Mucosa of descending colon (tissue), 3 donors: ENCODE measurements around the gene BMPER. TPM values are rescaled to one million over a fixed set of nuclear protein-coding genes. Genes with fewer than 3 reads are reported as not detected.

Experiments
- ATAC-seq: fragments of 200-7000 bp; cut with Tn5 transposase; one replicate; pipeline ENCODE4 v1.9.1; 2020; ENCODE audit warnings: mild to moderate bottlenecking, moderate library complexity
- DNase-seq, 3 donors: peaks; one replicate each; pipeline ENCODE4 v3.0.0-alpha.2; 2020
- H3K36me3 ChIP-seq: fragments of 200-600 bp; one replicate; pipeline ENCODE4 v1.8.0; 2021; ENCODE audit warnings: low read depth, mild to moderate bottlenecking
- H3K4me1 ChIP-seq: fragments of 200-600 bp; one replicate; pipeline ENCODE4 v1.8.0; 2021; ENCODE audit warnings: low read depth, mild to moderate bottlenecking
- H3K4me3 ChIP-seq: fragments of 200-600 bp; one replicate; pipeline ENCODE4 v1.8.0; 2021; ENCODE audit warnings: mild to moderate bottlenecking
- H3K9me3 ChIP-seq: fragments of 200-600 bp; one replicate; pipeline ENCODE4 v1.8.0; 2021; ENCODE audit warnings: mild to moderate bottlenecking
- CTCF ChIP-seq: fragments of 200-600 bp; IDR thresholded peaks from one replicate; pipeline ENCODE4 v1.8.0; 2022; ENCODE audit warnings: antibody characterized with exemption, mild to moderate bottlenecking
- intact Hi-C, 2 donors: fragments of 100-400 bp; cut with DNase I in 1 of 2; cut with micrococcal nuclease in 1 of 2; formaldehyde crosslinking; loops; one replicate each; pipeline versions ENCODE4 v1.11.0 to v1.11.1; 2022; cut with DNase I, micrococcal nuclease
- total RNA-seq, 3 donors: library from RNA; stranded (reverse); fragmentation: NEBNext Ultra II Directional in 2 of 3; extraction: Animal tissue kit (Norgen Biotek cat#: 25700) in 2 of 3; gene quantifications; one replicate each; pipeline versions ENCODE4 v1.2.1 to v1.2.4, GENCODE V29; 2021 to 2023
- donor health status: DM: no; HTN: no; CAD: no; lungs with moderate emphysema.
- donor health status: DM: no; HTN: no; CAD: no.
- donor health status: DM: no; HTN: yes; CAD: no.

Gene BMPER
- total RNA-seq, 3 donors from 2014 or later, result 1.3 to 2.0 (median 1.4) TPM

- no peak for ATAC-seq
- DNase-seq, result no peak
- intact Hi-C loops, result no loop called here
- Histone ChIP-seq H3K4me1 (peaks cover 8% of the 10 kb centered on the region), H3K36me3 (no peaks in the 10 kb centered on the region), H3K4me3 (no peak overlapping the region), H3K9me3 (no peaks in the 10 kb centered on the region)
- no peak for TF ChIP-seq CTCF
Observed at GRCh38 chr7:33907625-33908024, 2.3 kb downstream of the BMPER start.

DNA sequence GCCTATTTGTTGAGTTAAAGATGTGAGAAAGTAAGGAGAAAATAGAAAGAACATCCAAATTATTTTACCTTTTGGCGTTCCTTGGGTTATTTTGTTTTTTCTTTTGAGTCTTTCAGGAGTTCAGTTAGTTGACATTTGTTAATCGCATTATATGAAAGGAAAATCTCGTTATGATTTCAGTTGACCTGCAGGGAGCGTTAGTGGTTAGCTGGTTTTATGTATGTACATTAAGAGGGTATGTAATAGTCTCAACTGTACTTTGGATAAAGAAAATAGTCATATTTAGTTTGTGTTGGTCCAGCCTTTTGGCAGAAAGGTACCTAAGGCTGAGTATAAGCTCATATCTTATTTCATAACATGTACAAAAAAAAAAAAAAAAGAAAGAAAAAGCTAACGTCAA, 4.0 kb downstream of the BMPER start:
- no peak overlapping the region for H3K4me3 ChIP-seq
- no peaks in the 10 kb centered on the region for H3K36me3 ChIP-seq
- no peaks in the 10 kb centered on the region for H3K9me3 ChIP-seq
- TF ChIP-seq CTCF, result no peak
- no peak for DNase-seq
- intact Hi-C loops, result no loop called here
- peaks cover 4% of the 10 kb centered on the region for H3K4me1 ChIP-seq
- ATAC-seq, result no peak

DNA sequence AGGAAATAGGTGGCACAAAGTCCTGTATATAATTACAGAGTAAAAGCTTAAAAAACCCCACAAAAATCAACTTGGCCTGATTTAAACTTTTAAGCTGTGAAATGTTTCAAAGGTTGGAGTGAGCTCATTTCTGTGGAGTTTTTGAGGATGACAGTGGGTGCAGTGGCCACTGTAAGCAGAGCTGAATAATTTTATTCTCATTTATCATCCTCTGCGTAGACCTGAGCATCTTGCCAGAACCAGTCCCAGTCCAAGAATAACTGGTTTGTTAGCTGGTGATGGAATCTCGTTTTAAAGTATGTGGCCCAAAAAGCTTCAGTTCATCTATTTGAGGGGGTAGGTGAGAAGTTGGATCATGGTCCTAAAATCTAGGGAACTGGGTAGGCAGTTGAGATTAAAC, 4.4 kb downstream of the BMPER start:
- TF ChIP-seq CTCF, result no peak
- ATAC-seq (no peak), DNase-seq (no peak)
- intact Hi-C loops, result no loop called here
- Histone ChIP-seq H3K36me3 (no peaks in the 10 kb centered on the region), H3K9me3 (no peaks in the 10 kb centered on the region), H3K4me3 (no peak overlapping the region), H3K4me1 (peaks cover 2% of the 10 kb centered on the region)

- Histone ChIP-seq H3K4me1 (no peaks in the 10 kb centered on the region), H3K4me3 (no peak overlapping the region), H3K9me3 (no peaks in the 10 kb centered on the region), H3K36me3 (no peaks in the 10 kb centered on the region)
- no peak for TF ChIP-seq CTCF
- intact Hi-C loops, result no loop called here
- DNase-seq (no peak), ATAC-seq (no peak)
Observed at GRCh38 chr7:33910756-33911155, 5.4 kb downstream of the BMPER start.

GRCh38 chr7:33916357-33917081, 11.2 kb downstream of the BMPER start:
- Histone ChIP-seq H3K9me3 (no peaks in the 10 kb centered on the region), H3K36me3 (no peaks in the 10 kb centered on the region), H3K4me1 (peaks cover 3% of the 10 kb centered on the region), H3K4me3 (no peak overlapping the region)
- TF ChIP-seq CTCF, result no peak
- no peak for DNase-seq
- intact Hi-C loops, result no loop called here
- no peak for ATAC-seq

DNA sequence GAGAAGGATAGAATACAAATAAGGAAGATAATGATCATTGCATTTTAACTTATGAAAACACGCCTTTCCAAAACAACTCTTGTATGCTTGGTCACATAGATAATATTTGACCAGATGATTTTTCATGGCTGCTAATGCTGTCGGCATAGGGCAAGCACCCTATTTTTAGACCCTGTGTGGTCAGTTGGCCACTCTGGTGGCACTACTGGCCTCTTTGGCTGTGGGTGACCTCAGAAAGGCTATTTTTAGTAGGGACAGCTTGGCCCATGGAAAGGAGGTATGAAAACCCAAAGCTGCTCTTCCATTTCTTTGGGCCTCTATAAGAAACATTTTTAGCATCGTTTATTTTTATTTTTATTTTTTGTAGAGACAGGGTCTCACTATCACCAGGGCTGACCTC, 12.3 kb downstream of the BMPER start:
- no peak for TF ChIP-seq CTCF
- DNase-seq (no peak), ATAC-seq (no peak)
- Histone ChIP-seq H3K4me3 (no peak overlapping the region), H3K4me1 (peaks cover 3% of the 10 kb centered on the region), H3K9me3 (no peaks in the 10 kb centered on the region), H3K36me3 (no peaks in the 10 kb centered on the region)
- intact Hi-C loops, result no loop called here
